Stimulated activated CD4-positive, alpha-beta T cell treated with anti-CD3 and anti-CD28 coated beads, Interleukin-1b, Interleukin-23, amount 100 ng/mL, for 4 hours (primary cell): Measurements from ENCODE around the gene AGBL5.
"Not testable (repeated sequence)": the region's sequence is repeated elsewhere in the genome, so short reads cannot be mapped to it uniquely, and the experiment has no call there.

ENCODE experiments used
- DNase-seq, 2 donors: peaks; one replicate each; pipeline ENCODE4 v3.0.0-alpha.2; 2020; ENCODE audit warnings: low read depth in 2 of 2

The AGBL5 gene

DNA sequence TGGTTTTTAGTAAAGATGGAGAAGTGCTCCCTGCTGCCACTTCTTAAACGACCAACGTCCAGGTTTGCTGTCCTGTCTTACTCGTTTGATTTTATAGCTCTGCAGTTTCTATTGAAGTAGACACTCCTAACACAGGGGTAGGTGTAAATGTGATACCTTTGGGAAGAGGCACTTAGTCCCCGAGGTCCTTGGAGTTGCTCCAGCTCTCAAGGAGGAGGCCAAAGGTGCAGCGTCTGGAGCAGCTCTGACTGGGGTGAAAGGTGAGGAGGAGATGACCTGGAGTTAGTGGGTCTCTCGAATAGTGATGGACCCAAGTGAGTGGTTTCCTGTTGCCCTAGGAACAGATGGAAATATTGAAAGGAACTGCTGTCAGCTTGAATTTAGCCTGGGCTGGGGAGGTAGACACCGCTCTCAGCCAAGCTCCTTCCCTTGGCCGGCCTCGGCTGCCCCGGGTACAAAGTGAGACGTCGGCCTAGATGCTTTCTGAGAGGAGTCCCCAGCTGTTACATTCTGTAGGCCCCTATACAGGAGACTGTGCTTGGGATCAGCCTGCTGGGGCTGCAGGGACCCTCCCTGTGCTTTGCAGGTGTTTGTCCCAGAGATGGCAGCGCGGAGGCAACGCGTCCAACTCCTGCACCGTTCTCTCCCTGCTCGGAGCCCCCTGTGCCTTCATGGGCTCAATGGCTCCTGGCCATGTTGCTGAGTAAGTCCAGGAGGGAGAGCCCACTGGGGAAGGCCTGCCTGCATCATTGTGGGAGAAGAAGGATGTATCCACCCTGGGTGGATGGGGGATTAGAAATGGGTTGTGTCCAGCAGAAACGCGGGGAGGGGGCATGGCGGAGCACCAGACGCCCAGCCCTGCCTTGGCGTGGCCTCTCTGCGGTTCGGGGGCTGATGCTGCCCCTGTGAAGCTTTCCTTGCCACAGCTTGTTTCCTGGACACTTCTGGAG is 40.6 kb downstream of the AGBL5 start:
- no peak for DNase-seq

DNA sequence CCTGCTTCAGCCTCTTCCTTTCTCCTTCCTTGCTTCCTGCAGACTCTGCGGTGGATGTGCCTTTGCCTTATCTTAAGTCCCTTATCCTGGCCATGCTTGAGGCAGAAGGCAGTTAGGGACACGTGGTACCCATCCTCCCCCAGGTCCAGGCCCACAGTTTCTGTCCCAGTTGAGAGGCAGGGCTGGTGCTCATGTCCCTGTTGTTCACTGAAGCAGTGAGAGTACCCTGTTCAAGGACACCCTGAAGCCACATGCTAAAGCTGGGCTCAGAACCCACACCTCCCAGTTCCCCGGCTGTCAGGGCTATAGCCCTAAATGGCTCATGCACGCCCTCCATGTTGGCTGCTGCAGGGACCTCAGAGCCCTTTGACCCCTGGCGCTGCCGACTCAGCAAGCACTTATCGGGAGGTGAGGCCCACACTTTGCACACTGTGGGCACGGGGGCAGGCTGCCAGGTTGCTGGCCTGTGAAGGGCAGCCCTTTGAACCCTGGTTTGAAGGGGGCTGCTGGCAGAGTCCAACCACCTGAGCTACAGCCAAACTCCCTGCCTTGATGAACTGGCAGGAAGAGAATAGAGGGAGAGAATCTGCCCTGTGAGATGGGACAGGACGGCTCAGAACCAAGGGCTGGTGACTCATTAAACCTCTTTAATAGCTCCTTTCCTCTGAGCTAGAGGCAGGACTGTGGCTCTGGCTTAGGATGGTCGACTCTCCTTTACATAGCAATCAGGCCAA is 41.4 kb downstream of the AGBL5 start:
- DNase-seq, result no peak

DNA sequence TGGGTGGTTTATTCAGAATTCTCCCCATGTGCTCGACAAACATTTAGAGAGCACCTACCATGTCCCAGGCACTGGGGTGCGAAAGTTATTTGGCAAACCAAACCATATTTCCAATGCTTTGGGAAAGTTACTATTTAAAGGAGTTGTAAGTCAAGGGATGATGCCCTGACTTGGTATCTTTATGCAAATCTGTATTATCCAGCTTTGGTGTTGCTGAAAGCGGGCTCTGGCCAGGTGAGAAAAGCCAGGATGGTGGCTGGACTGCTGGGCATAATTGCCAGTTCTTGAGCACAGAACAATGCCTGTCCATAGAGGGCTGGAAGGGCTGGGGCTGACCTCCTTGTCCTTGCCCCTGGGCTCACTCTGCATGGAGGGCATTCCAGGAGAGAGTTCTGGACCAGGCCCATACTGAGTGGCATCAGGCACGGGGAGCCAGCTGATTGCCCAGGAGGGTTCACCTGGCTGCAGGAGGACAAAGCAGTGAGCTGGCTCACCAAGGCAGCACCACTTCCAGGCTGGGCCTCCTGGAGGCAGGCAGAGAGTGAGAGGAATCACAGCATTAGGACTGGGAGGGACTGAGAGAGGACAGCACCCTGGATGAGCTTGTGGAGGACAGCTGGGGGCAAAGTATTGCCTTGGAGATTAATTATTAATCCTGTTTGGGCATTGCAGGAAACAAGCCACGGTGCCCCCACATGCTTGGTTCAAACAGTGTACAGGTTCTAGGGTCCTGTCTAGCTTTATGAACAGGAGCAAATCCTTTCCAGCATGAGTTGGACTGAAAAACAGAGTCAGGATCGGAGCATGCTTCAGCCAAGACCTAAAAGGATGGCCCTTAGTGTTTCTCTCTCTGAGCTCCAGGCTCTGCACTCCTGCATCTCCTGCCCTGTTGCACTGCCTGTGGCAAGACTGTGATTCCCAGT is 42.2 kb downstream of the AGBL5 start:
- DNase-seq, result no peak

GRCh38 chr2:27094353-27094984 is 43.0 kb downstream of the AGBL5 start:
- no peak for DNase-seq

GRCh38 chr2:27095427-27095744 is 43.9 kb downstream of the AGBL5 start:
- DNase-seq, result no peak

GRCh38 chr2:27095745-27096651 is 44.5 kb downstream of the AGBL5 start:
- no peak for DNase-seq

DNA sequence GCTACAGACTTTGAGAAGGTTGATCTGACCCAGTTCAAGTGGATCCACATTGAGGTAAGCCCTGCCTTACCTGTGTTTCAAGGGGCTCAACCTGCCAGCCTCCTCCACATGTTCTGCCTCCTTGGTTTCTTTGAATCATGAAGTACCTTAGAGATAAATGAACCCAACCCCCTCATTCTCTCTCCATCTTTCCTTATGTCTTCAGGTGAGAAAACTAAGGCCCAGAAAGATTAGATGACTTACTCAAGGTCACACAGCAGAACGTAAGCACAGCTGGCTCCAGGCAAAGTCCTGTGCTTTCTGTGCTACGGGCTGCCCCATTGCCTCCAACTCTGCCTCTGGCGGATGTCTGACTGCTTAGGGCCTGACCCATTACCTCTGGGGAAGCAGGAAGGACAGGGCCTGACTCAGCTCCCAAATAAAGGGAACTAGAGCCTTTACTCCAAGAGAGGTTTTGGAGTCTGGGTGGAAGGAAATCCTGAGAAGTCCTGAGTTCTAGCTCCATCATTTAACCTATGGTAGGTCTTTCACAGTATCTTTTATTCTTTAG is 45.4 kb downstream of the AGBL5 start:
- no peak for DNase-seq

DNA sequence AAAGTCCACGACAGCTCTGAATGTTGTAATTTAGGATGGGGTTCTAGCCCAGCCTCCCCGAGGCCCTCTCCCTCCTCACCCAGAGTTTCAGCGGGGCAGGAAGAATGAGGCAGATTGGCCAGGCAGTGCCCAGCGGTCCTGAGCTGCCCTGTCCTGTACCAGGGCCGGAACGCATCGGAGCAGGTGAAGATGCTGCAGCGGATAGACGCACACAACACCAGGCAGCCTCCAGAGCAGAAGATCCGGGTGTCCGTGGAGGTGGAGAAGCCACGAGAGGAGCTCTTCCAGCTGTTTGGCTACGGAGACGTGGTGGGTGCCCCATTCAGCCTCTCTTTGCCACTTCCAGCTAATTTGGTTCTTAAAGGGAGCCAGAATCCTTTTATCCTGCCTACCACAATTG is 45.9 kb downstream of the AGBL5 start:
- DNase-seq, result no peak

DNA sequence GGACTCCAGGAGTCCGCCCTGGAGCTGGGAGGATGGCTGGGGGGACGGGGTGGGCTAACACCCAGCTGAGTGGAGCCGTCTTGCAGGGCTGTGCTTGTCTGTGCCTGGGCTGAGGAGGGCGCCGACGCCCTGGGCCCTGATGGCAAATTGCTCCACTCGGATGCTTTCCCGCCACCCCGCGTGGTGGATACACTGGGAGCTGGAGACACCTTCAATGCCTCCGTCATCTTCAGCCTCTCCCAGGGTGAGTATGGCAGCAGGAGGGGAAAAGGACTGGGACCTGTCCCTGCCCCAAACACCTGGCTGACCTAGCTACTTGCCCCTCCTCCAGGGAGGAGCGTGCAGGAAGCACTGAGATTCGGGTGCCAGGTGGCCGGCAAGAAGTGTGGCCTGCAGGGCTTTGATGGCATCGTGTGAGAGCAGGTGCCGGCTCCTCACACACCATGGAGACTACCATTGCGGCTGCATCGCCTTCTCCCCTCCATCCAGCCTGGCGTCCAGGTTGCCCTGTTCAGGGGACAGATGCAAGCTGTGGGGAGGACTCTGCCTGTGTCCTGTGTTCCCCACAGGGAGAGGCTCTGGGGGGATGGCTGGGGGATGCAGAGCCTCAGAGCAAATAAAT is 48.0 kb downstream of the AGBL5 start:
- DNase-seq, result no peak

DNA sequence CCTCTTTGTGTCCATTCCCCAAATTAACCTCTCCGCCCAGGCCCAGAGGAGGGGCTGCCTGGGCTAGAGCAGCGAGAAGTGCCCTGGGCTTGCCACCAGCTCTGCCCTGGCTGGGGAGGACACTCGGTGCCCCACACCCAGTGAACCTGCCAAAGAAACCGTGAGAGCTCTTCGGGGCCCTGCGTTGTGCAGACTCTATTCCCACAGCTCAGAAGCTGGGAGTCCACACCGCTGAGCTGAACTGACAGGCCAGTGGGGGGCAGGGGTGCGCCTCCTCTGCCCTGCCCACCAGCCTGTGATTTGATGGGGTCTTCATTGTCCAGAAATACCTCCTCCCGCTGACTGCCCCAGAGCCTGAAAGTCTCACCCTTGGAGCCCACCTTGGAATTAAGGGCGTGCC is 48.6 kb downstream of the AGBL5 start:
- no peak for DNase-seq

DNA sequence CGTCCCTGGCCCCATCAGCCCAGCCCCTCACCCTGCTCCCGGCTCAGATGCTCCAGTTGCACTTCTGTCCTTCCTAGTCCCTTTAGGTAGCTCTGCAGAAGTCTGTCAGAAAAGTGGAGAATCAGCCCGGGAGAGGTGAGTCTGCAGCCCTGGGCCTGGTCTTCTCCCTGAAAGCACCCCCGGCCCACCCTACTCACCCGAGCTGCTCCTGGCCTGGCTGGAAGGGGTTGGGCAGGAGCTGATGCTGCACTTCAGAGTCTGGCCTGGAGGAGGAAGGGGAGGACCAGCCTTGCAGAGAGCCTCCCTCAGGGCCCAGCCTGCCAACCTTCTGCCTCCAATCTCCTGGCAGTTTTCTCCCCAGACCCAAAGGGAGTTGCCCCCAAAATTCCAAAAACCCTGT is 50.9 kb downstream of the AGBL5 start:
- no peak for DNase-seq

DNA sequence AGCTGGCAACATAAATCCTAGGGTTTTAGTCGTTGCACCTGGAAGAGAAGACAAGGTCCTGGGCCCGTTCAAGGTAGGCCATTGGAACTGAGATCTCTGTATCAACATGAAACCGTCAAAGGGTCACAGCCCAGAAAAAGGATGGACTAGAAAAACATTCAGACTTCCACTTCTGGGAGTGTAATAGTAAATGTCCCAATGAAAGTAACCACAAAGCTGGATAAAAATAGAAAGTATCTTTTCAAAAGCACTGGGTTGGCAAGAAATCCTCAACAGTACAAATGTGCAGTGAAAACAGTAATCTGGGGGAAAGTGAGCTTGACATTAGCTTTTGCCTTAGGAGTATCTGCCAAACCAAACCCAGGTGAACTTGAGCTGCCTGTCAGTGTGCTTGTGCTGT is 54.5 kb downstream of the AGBL5 start:
- no peak for DNase-seq

- DNase-seq, result no peak
Measured at GRCh38 chr2:27108221-27108620, 56.8 kb downstream of the AGBL5 start.

GRCh38 chr2:27109083-27109482 is 57.6 kb downstream of the AGBL5 start:
- DNase-seq, result no peak

DNA sequence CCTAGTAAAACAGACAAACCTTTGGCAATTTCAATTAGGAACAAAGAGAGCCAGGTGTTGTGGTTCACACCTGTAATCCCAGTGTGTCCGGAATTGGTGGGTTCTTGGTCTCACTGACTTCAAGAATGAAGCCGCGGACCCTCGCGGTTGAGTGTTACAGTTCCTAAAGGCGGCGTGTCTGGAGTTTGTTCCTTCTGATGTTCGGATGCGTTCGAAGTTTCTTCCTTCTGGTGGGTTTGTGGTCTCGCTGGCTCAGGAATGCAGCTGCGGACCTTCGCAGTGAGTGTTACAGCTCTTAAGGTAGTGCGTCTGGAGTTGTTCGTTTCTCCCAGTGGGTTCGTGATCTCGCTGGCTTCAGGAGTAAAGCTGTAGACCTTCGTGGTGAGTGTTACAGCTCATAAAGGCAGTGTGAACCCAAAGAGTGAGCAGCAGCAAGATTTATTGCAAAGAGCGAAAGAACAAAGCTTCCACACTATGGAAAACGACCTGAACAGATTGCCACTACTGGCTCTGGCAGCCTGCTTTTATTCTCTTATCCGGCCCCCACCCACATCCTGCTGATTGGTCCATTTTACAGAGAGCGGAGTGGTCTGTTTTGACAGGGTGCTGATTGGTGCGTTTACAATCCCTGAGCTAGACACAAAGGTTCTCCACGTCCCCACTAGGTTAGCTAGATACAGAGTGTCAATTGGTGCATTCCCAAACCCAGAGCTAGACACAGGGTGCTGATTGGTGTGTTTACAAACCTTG is 59.3 kb downstream of the AGBL5 start:
- DNase-seq, result not testable (repeated sequence)

DNA sequence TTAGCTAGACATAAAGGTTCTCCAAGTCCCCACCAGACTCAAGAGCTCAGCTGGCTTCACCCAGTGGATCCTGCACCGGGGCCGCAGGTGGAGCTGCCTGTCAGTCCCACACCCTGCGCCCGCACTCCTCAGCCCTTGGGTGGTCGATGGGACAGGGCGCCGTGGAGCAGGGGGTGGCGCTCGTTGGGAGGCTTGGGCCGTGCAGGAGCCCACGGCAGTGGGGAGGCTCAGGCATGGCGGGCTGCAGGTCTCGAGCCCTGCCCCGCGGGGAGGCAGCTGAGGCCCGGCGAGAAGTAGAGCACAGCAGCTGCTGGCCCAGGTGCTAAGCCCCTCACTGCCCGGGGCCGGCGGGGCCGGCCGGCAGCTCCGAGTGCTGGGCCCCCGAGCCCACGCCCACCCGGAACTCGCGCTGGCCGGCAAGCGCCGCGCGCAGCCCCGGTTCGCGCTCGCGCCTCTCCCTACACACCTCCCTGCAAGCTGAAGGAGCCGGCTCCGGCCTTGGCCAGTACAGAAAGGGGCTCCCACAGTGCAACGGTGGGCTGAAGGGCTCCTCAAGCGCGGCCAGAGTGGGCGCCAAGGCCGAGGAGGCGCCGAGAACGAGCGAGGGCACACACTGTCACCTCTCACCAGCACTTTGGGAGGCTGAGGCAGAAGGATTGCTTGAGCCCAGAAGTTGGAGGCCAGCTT is 60.1 kb downstream of the AGBL5 start:
- not testable (repeated sequence) for DNase-seq

- no peak for DNase-seq
Measured at GRCh38 chr2:27115519-27115918, 64.1 kb downstream of the AGBL5 start.

- no peak for DNase-seq
Measured at GRCh38 chr2:27117995-27118524, 66.6 kb downstream of the AGBL5 start.
